B cell (primary cell): ENCODE data around the gene RAB31.

Experiments
- EZH2 ChIP-seq: IDR thresholded peaks from 2 replicates; pipeline ENCODE4 v1.6.1; 2012; ENCODE audit warnings: borderline replicate concordance, low read depth, mild to moderate bottlenecking, moderate library complexity, low read length; ENCODE audit not compliant: insufficient read depth, poor library complexity, severe bottlenecking
- TF ChIP-seq, protein P1 (sequence below): fragments of 200-600 bp; IDR thresholded peaks from one replicate; pipeline ENCODE4 v1.8.0; 2022; ENCODE audit warnings: antibody characterized with exemption, mild to moderate bottlenecking

GRCh38 chr18:9779630-9780029 lies 71.5 kb downstream of the RAB31 start:
- TF ChIP-seq, protein P1, sequence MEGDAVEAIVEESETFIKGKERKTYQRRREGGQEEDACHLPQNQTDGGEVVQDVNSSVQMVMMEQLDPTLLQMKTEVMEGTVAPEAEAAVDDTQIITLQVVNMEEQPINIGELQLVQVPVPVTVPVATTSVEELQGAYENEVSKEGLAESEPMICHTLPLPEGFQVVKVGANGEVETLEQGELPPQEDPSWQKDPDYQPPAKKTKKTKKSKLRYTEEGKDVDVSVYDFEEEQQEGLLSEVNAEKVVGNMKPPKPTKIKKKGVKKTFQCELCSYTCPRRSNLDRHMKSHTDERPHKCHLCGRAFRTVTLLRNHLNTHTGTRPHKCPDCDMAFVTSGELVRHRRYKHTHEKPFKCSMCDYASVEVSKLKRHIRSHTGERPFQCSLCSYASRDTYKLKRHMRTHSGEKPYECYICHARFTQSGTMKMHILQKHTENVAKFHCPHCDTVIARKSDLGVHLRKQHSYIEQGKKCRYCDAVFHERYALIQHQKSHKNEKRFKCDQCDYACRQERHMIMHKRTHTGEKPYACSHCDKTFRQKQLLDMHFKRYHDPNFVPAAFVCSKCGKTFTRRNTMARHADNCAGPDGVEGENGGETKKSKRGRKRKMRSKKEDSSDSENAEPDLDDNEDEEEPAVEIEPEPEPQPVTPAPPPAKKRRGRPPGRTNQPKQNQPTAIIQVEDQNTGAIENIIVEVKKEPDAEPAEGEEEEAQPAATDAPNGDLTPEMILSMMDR = no peak
- no peak for TF ChIP-seq EZH2
